ENCODE measurements around the gene CCDC40. TPM values are rescaled to one million over a fixed set of nuclear protein-coding genes. Genes with fewer than 3 reads are reported as not detected.
A peak's percentile ranks its signal among the peaks of the same experiment; 100 is the strongest.

CCDC40 gene
- total RNA-seq, 1 donor from 2014 or later = 7.7 TPM

DNA sequence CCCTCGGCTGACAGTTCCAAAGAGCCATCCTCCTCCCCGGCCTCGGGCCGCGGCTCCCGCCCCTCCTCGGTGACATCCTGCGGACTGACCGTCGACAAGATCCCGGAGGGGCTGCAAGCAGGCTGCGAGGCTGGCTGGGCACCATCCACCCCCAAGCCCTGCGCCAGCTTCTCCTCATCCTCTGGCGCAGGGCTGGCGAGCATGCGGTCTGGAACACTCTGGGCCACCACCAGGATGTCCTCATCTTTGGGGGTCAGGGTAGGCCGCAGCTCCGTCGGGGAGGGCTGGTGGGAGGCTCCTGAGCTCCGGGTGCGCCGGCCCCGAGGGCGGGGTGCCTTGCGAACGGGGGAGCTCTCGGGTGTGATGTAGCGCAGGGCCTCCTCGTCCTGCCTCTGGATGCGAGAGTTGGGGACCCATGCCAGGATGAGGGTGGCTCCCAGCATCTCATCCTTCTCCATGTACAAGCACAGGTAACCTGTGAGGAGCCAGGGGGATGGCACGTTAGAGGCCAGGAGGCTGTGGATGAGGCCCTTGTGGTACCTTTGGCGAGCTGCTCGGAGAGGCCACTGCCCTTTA is 26.1 kb upstream of the CCDC40 start:
- Histone ChIP-seq H3K4me3 (no peak overlapping the region), H3K36me3 (no peaks in the 10 kb centered on the region), H3K27me3 (no peaks in the 10 kb centered on the region), H3K79me2 (ENCODE audit: low read depth) (peaks cover 10% of the 10 kb centered on the region), H3K27ac (no peak overlapping the region), H3K9me3 (ENCODE audit: low read depth) (no peaks in the 10 kb centered on the region), H4K20me1 (ENCODE audit: low read depth) (peaks cover 35% of the 10 kb centered on the region), H3F3A (ENCODE audit: low read depth) (peaks cover 4% of the 10 kb centered on the region), H3K4me2 (no peak overlapping the region), H3K4me1 (peaks cover 9% of the 10 kb centered on the region), H3K9ac (no peak overlapping the region), H2AFZ (replicated peaks) (no peak overlapping the region)
- H3K4me3 Mint-ChIP-seq = no peak overlapping the region
- H3K9me3 Mint-ChIP-seq = peaks cover 4% of the 10 kb centered on the region
- no peak for TF ChIP-seq EZH2 (IDR thresholded peaks at IDR 0.05)
- TF ChIP-seq CTCF (IDR thresholded peaks at IDR 0.05) = no peak
- TF ChIP-seq EZH2phosphoT487 (IDR thresholded peaks at IDR 0.05) = no peak
- peaks cover 13% of the 10 kb centered on the region for H3K36me3 Mint-ChIP-seq
- peaks cover 2% of the 10 kb centered on the region for H3K4me1 Mint-ChIP-seq
- DNase-seq (ENCODE audit: low spot score) = no peak
- peaks cover 2% of the 10 kb centered on the region for H3K27me3 Mint-ChIP-seq (ENCODE audit: insufficient read depth, low read depth)
- no peak overlapping the region for H3K27ac Mint-ChIP-seq

DNA sequence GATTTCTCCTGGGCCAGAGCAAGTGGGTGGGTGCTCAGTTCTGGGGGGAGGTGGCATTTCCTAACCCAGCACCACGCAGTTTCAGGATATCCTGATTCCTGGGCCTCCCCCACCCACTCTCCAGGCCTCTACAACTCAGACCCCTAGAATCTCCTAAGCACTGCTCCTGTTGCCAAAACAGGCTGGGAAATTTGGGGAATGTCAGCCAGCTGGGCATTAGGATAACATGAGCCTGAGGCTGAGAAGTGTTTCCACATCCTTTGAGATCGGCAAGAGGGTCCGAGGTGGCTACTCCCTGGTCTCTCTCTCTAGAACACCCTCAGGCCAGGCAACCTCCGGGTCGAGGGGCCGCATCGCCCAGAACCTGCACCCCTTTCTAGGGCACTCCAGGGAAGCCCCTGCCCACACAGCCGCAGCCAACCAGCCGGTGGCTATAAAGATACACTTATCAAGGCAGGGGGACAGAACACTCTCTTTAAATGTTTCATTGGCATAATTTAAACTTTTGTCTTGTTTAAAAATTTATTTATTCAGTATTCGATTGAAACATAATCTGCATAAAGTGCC is 24.4 kb upstream of the CCDC40 start:
- peaks cover 10% of the 10 kb centered on the region for H3K79me2 ChIP-seq (ENCODE audit: low read depth)
- peaks cover 8% of the 10 kb centered on the region for H3K9me3 Mint-ChIP-seq
- no peak overlapping the region for H3K27ac ChIP-seq
- TF ChIP-seq CTCF (IDR thresholded peaks at IDR 0.05) (no peak), EZH2phosphoT487 (IDR thresholded peaks at IDR 0.05) (no peak), EZH2 (IDR thresholded peaks at IDR 0.05) (no peak)
- H3K27ac Mint-ChIP-seq = no peak overlapping the region
- H3K4me3 Mint-ChIP-seq = no peak overlapping the region
- no peaks in the 10 kb centered on the region for H3K36me3 ChIP-seq
- H3K27me3 ChIP-seq = no peaks in the 10 kb centered on the region
- no peaks in the 10 kb centered on the region for H3K9me3 ChIP-seq (ENCODE audit: low read depth)
- H3K4me2 ChIP-seq = no peak overlapping the region
- H3K4me3 ChIP-seq = no peak overlapping the region
- H3K27me3 Mint-ChIP-seq (ENCODE audit: insufficient read depth, low read depth) = peaks cover 2% of the 10 kb centered on the region
- H3K9ac ChIP-seq = no peak overlapping the region
- peaks cover 4% of the 10 kb centered on the region for H3F3A ChIP-seq (ENCODE audit: low read depth)
- H3K4me1 Mint-ChIP-seq = peaks cover 2% of the 10 kb centered on the region
- peaks cover 20% of the 10 kb centered on the region for H4K20me1 ChIP-seq (ENCODE audit: low read depth)
- H3K36me3 Mint-ChIP-seq = peaks cover 21% of the 10 kb centered on the region
- H3K4me1 ChIP-seq = peaks cover 9% of the 10 kb centered on the region
- no peak overlapping the region for H2AFZ ChIP-seq (replicated peaks)
- no peak for DNase-seq (ENCODE audit: low spot score)

DNA sequence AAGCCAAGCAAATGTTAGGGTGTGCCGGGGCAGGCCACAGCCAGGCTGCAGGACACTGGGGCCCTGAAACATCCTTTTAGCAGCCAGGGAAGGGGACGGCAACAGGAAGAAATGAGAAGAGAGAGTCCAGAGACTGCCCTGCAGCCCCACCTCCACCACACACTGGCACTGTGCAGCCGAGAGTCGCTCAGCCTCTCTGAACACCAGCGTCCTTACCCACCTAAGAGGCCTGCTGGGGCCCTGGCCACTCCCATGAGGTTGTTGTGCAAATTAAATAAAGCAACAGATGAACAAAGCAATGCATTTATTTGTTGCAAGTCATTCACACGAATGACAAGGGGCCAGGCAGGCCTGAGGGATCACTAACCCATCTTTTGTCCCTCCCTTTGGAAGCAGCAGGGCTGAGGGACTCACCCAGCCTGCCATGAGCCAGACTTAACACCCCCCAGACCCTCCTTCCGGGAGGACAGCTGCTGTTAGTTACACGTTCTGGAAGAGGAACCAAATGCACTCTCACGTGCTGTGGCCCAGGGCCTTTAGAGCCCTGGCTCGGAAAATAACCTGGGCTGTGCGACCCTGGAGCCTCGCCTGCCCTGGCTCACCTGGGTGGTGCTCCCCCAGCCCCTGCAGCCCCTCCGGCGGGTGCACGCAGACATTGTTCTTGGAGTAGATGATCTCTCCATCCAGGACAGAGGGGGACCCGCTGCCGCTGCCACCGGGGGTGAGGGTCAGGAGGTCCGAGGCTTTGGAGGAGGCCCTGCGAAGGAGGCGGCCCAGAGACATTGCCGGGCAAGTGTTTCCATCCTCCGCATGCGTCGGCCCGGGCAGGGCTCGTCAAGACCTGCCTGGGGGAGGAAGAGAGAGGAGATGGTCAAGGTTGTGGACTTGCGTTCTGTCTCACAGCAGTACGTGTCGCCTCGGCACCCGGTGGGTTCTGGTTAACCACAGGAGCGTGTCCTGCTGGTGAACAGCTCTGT is 23.4 kb upstream of the CCDC40 start:
- no peaks in the 10 kb centered on the region for H3K9me3 ChIP-seq (ENCODE audit: low read depth)
- Mint-ChIP-seq H3K4me3 (no peak overlapping the region), H3K27me3 (ENCODE audit: insufficient read depth, low read depth) (peaks cover 2% of the 10 kb centered on the region), H3K27ac (no peak overlapping the region), H3K9me3 (peaks cover 8% of the 10 kb centered on the region), H3K4me1 (peaks cover 2% of the 10 kb centered on the region), H3K36me3 (peaks cover 24% of the 10 kb centered on the region)
- H4K20me1 ChIP-seq (ENCODE audit: low read depth) = peaks cover 10% of the 10 kb centered on the region
- H3K27ac ChIP-seq = no peak overlapping the region
- peaks cover 4% of the 10 kb centered on the region for H3F3A ChIP-seq (ENCODE audit: low read depth)
- no peak overlapping the region for H3K4me2 ChIP-seq
- no peak overlapping the region for H2AFZ ChIP-seq (replicated peaks)
- peaks cover 9% of the 10 kb centered on the region for H3K4me1 ChIP-seq
- no peak overlapping the region for H3K4me3 ChIP-seq
- TF ChIP-seq EZH2phosphoT487 (IDR thresholded peaks at IDR 0.05) = no peak
- no peak for TF ChIP-seq CTCF (IDR thresholded peaks at IDR 0.05)
- no peak for TF ChIP-seq EZH2 (IDR thresholded peaks at IDR 0.05)
- H3K79me2 ChIP-seq (ENCODE audit: low read depth) = peaks cover 15% of the 10 kb centered on the region
- peak; percentile 38 for DNase-seq (ENCODE audit: low spot score)
- H3K9ac ChIP-seq = no peak overlapping the region
- no peaks in the 10 kb centered on the region for H3K36me3 ChIP-seq
- H3K27me3 ChIP-seq = no peaks in the 10 kb centered on the region
